CD4-positive, alpha-beta T cell treated with Interleukin-17A for 4 hours (primary cell): ENCODE data around the gene HAGHL.
"Not testable (repeated sequence)": the region's sequence is repeated elsewhere in the genome, so short reads cannot be mapped to it uniquely, and the experiment has no call there.

Source experiments
- DNase-seq: peaks from one replicate; pipeline ENCODE4 v3.0.0-alpha.2; 2020; ENCODE audit warnings: mixed read lengths

The HAGHL gene

DNA sequence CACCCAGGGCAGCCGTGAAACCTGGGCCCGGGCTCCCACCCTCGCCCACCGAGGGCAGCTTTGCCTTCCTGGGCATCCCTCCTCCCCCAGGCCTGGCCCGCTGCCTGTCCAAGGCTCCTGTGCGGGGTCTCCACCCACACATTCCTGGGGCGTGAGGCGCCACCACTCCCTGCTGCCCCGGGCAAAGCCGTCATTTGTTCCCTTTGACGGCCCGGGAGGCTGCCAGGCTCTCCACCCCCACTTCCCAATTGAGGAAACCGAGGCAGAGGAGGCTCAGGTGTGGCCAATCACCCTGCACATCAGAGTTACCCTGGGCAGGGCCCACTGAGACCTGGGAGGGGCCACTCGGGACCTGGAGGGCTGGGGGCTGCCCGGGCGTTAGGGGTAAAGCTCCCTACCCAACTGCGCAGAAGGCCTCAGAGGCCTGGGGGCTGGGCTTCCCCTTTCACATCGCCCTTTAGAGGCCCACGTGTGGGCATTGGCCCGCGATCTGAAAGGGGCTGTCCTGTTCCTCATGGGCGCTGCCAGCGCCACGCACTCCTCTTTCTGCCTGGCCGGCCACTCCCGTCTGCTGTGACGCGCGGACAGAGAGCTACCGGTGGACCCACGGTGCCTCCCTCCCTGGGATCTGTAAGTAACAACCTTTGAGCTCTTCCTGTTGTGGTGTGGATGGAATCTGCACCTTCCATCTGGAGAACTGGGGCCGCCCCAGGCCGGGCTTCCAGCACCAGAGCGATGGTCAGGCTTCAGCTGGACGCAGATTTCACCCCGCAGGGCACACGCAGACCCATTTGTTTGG is 33.8 kb downstream of the HAGHL start, which contains the start of gene MSLN:
TSS of gene MSLN (plus strand) at position 190 of the 799 bp plus-strand sequence. CDS start 1,947 bp downstream, outside the sequence.
- DNase-seq: no peak

DNA sequence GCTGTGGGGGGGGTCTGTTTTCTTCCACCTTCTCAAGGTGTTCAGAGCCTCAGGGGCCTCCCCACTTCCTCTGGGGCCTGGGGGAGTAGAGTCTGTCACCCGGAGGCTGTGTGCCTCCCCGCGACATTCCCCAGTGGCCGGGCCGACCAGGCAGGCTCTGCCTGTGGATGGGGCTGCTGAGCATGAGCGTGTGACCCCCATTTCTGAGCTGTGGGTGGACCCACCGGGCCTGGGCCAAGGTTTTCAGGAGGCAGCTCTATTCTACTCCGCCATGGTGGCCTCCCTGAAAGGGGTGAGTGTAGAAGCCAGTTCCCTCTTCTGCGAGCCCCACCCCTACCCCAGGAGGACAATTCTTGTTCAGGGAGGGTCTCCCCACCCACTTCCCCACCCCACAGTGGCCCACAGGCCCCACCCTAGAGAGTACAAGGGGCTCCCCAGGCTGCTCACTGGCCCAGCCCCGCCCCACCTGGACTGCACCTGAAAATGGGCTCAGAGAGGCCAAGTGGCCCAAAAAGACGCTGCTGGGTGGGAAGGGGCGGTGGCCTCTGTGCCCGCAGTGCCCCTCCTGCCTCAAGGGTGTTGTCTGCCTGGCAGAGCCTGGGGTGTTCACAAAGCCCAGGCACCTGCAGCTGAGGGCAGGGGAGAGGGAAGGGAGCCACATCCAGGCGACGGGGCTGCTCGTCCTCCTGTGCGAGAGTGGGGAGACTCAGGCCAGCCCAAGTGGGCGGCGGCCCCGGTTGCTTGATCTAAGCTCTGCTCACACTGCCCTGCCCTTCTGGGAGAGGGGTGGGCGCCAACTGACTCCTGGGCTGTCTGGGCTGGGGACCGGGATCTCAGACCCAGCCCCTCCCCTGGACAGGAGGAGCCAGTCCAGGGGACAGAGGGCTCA is 35.0 kb downstream of the HAGHL start:
- DNase-seq: no peak

GRCh38 chr16:762595-763268 is 35.8 kb downstream of the HAGHL start:
- DNase-seq: no peak

- DNase-seq: no peak
These were observed 36.7 kb downstream of the HAGHL start for GRCh38 chr16:763369-764183.

- DNase-seq: no peak
These were observed 37.4 kb downstream of the HAGHL start for GRCh38 chr16:764184-764750.

- no peak for DNase-seq
These were observed 38.1 kb downstream of the HAGHL start for GRCh38 chr16:764848-765487.

- DNase-seq: no peak
These were observed 38.6 kb downstream of the HAGHL start for GRCh38 chr16:765488-765865.

DNA sequence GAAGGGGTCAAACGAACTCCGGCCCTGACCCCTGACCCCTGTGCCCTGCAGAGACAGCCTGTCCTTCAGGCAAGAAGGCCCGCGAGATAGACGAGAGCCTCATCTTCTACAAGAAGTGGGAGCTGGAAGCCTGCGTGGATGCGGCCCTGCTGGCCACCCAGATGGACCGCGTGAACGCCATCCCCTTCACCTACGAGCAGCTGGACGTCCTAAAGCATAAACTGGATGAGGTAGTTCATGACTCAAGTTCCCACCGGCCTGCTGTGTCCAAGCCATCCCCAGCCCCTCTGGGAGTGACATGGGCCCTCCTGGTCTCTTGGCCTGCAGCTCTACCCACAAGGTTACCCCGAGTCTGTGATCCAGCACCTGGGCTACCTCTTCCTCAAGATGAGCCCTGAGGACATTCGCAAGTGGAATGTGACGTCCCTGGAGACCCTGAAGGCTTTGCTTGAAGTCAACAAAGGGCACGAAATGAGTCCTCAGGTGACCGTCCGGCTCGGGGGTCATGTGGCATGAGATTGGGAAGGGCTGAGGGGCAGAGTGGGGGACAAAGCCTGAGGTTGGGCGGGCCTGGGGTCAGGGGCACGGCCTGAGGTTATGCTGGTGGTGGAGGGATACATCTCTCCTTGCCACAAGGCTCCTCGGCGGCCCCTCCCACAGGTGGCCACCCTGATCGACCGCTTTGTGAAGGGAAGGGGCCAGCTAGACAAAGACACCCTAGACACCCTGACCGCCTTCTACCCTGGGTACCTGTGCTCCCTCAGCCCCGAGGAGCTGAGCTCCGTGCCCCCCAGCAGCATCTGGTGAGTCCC is 39.3 kb downstream of the HAGHL start:
- no peak for DNase-seq

- no peak for DNase-seq
These were observed 40.1 kb downstream of the HAGHL start for GRCh38 chr16:766820-767640.

- no peak for DNase-seq
These were observed 40.9 kb downstream of the HAGHL start for GRCh38 chr16:767743-768235.

GRCh38 chr16:768428-768827 is 41.5 kb downstream of the HAGHL start:
- DNase-seq: no peak

- no peak for DNase-seq
These were observed 42.4 kb downstream of the HAGHL start for GRCh38 chr16:769184-769784.

DNA sequence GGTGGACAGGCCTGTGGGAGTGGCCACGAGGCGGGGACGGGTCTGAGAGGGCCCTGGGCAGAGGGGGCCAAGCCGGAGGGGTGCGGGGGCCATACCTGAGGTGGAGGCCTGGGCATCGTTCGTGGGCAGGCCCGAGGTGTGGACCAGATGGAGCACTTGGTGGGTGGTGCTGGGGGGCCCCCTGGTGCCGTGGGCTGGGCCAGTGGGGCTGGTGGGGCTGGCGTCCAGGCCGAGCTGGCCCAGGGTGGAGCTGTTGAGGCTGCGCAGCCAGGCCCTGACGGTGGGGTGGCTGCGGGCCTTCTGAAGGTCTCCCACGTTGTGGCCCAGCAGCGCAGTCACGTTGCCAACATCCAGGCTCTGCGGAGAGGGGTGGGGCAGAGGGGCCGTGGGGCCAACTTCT is 43.0 kb downstream of the HAGHL start:
- no peak for DNase-seq

- DNase-seq: no peak
These were observed 43.5 kb downstream of the HAGHL start for GRCh38 chr16:770411-770810.

DNA sequence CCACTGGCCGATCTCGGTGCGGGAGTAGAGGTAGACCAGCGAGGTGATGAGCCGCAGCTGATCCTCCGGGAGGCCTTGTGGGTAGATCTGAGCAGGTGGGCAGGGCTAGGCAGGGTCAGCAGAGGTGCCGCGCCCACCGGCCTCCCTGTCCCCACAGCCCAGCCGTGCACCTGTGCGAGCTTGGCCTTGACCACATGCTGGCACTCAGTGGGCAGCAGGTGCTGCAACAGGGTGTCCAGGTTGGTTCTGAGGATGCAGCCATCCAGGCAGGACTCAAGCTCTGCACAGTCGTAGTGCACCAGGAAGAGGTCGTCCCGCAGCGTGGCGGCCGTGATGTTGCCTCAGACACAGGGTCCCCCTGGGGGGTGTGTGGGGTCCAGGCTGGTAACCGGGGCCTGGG is 46.1 kb downstream of the HAGHL start:
- DNase-seq: no peak

- no peak for DNase-seq
These were observed 47.4 kb downstream of the HAGHL start for GRCh38 chr16:774086-775001.

- DNase-seq: no peak
These were observed 48.4 kb downstream of the HAGHL start for GRCh38 chr16:775236-775796.

DNA sequence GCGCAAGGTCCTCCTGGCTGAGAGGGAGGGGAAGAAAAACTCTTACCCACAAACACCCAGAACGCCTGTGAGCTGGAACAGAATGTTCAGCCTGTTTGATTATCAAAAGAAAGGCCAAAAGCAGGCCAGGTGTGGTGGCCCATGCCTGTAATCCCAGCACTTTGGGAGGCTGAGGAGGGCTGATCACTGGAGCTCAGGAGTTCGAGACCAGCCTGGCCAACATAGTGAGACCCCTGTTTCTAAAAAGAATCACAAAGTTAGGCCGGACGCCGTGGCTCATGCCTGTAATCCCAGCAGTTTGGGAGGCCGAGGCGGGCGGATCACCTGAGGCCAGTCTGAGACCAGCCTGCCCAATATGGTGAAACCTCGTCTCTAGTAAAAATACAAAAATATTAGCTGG is 49.4 kb downstream of the HAGHL start:
- not testable (repeated sequence) for DNase-seq
